ENCODE data around the gene DBT.

- TF ChIP-seq TAF1 (IDR thresholded peaks at IDR 0.05; ENCODE audit: borderline replicate concordance, low read depth, low read length) (no peak), CTCF (IDR thresholded peaks at IDR 0.05) (no peak), USF2 (IDR thresholded peaks at IDR 0.05; ENCODE audit: borderline replicate concordance, low read depth, low read length) (no peak), IRF3 (IDR thresholded peaks at IDR 0.05; ENCODE audit: low read depth, low read length) (no peak), POLR2AphosphoS5 (IDR thresholded peaks at IDR 0.05; ENCODE audit: low read depth, low read length) (no peak), EP300 (IDR thresholded peaks at IDR 0.05; ENCODE audit: borderline replicate concordance in 1 of 2, low read depth in 1 of 2, low read length in 1 of 2) (no peak), MXI1 (IDR thresholded peaks at IDR 0.05; ENCODE audit: low read depth, low read length) (no peak), PBX3 (IDR thresholded peaks at IDR 0.05) (no peak), MAX (IDR thresholded peaks at IDR 0.05; ENCODE audit: low read depth) (no peak), YY1 (IDR thresholded peaks at IDR 0.05; ENCODE audit: low read depth) (no peak)
Observed at GRCh38 chr1:100213141-100213540, 36.5 kb downstream of the DBT start.

Data from SK-N-SH (cell line).